GM12878 (cell line): ENCODE measurements around the gene DNAJB4. TPM values are rescaled to one million over a fixed set of nuclear protein-coding genes. Genes with fewer than 3 reads are reported as not detected.
"Not testable (repeated sequence)": the region's sequence is repeated elsewhere in the genome, so short reads cannot be mapped to it uniquely, and the experiment has no call there.

Experiments
- ATAC-seq: fragments of 200-7000 bp; cut with Tn5 transposase; 3 replicates; pipeline ENCODE4 v1.9.1; 2020; ENCODE audit warnings: mild to moderate bottlenecking, moderate library complexity
- BruUV-seq: library from RNA; stranded (reverse); fragments of 400-500 nt; replicated peaks from 2 replicates; lab custom pipeline; 2021; lab: Mats Ljungman, UMichigan
- CTCF ChIA-PET: fragments of 300-600 bp; sonication (Branson Sonifier 250); formaldehyde crosslinking; extraction: SDS; loops from one replicate; lab custom pipeline; 2021; ENCODE audit warnings: inconsistent platforms; lab: Yijun Ruan, JAX
- POLR2A ChIA-PET: fragments of 350-600 bp; formaldehyde crosslinking; extraction: SDS; loops from one replicate; lab custom pipeline; 2021; ENCODE audit warnings: inconsistent platforms; lab: Charles Lee
- RAD21 ChIA-PET: fragments of 300-600 bp; sonication (Branson Sonifier 250); formaldehyde crosslinking; loops from one replicate; lab custom pipeline; 2023; ENCODE audit warnings: antibody characterized with exemption; ENCODE audit not compliant: unreplicated experiment; lab: Charles Lee
- SMC1A ChIA-PET: fragments of 300-600 bp; sonication (Branson Sonifier 250); formaldehyde crosslinking; loops from one replicate; lab custom pipeline; 2023; ENCODE audit not compliant: unreplicated experiment, uncharacterized antibody; lab: Charles Lee
- DNase-seq: peaks from one replicate; pipeline ENCODE4 v3.0.0-alpha.2; 2011; ENCODE audit warnings: low read depth, low spot score
- FAIRE-seq: peaks from 3 replicates; lab custom pipeline; 2011; peaks lifted over from hg19 to GRCh38; lab: Jason Lieb, UNC
- H2AFZ ChIP-seq: 2 replicates; pipeline ENCODE4 v1.6.0; 2011; ENCODE audit warnings: low read depth, low read length, control low read depth; ENCODE audit not compliant: control insufficient read depth
- H3K27ac ChIP-seq: 2 replicates; pipeline ENCODE4 v1.5.1; 2011; ENCODE audit warnings: control low read depth; ENCODE audit not compliant: control insufficient read depth, insufficient read depth
- H3K27me3 ChIP-seq, 2 experiments: replicated peaks in 1 of 2; 2 replicates each; pipeline versions ENCODE4 v1.6.0 to v1.6.1; 2011; ENCODE audit warnings: low read length in 1 of 2; ENCODE audit not compliant: control insufficient read depth in 2 of 2, insufficient read depth in 2 of 2
- H3K36me3 ChIP-seq, 2 experiments: 2 replicates each; pipeline ENCODE4 v1.5.1; 2011; ENCODE audit warnings: low read length in 1 of 2; ENCODE audit not compliant: control insufficient read depth in 2 of 2, insufficient read depth in 2 of 2
- H3K4me1 ChIP-seq: 2 replicates; pipeline ENCODE4 v1.6.1; 2011; ENCODE audit warnings: mild to moderate bottlenecking, low read length, moderate library complexity, mixed read lengths; ENCODE audit not compliant: control insufficient read depth, insufficient read depth
- H3K4me2 ChIP-seq: 2 replicates; pipeline ENCODE4 v1.6.0; 2011; ENCODE audit warnings: control low read depth; ENCODE audit not compliant: control insufficient read depth, insufficient read depth
- H3K4me3 ChIP-seq: fragments of 200-600 bp; sonication (generic); 2 replicates; pipeline ENCODE4 v1.5.1; 2016
- H3K79me2 ChIP-seq: 2 replicates; pipeline ENCODE4 v1.6.0; 2011; ENCODE audit warnings: low read length; ENCODE audit not compliant: control insufficient read depth, insufficient read depth
- H3K9ac ChIP-seq: 2 replicates; pipeline ENCODE4 v1.8.0; 2011; ENCODE audit warnings: low read length, control low read depth, mixed read lengths; ENCODE audit not compliant: control insufficient read depth, insufficient read depth
- H3K9me3 ChIP-seq: replicated peaks from 3 replicates; pipeline ENCODE4 v1.5.1; 2011; ENCODE audit warnings: mild to moderate bottlenecking, low read length; ENCODE audit not compliant: control insufficient read depth, insufficient read depth
- H4K20me1 ChIP-seq: 2 replicates; pipeline ENCODE4 v1.6.0; 2011; ENCODE audit not compliant: control insufficient read depth, insufficient read depth
- CREM ChIP-seq: IDR thresholded peaks from 2 replicates; pipeline ENCODE4 v1.6.1; 2014; ENCODE audit warnings: antibody characterized with exemption, low read depth
- HCFC1 ChIP-seq: fragments of 150-350 bp; IDR thresholded peaks from 2 replicates; pipeline ENCODE4 v1.6.1; 2014; ENCODE audit warnings: low read length
- ZNF24 ChIP-seq: fragments of 450-650 bp; IDR thresholded peaks from 2 replicates; pipeline ENCODE4 v1.6.1; 2017; ENCODE audit warnings: antibody characterized with exemption, mild to moderate bottlenecking
- WGBS: methylation state at CpG from one replicate; pipeline ENCODE4 v1.1.6; 2016; ENCODE audit warnings: low lambda C conversion rate; ENCODE audit not compliant: insufficient replicate concordance, insufficient coverage; ENCODE audit errors: missing lambda C conversion rate; 5-methylcytosine and 5-hydroxymethylcytosine counted together
- in situ Hi-C: fragments of 300-500 bp; cut with MboI; formaldehyde crosslinking; loops from 9 replicates; pipeline ENCODE4 v1.14.3; 2018; ENCODE audit warnings: mixed read lengths
- intact Hi-C: fragments of 100-400 bp; cut with micrococcal nuclease; formaldehyde crosslinking; loops from one replicate; pipeline ENCODE4 v1.14.2; 2022; ENCODE audit not compliant: unreplicated experiment
- polyA plus RNA-seq, 11 experiments: library from polyadenylated mRNA; depleted of rRNA in 4 of 11; unstranded in 6 of 11; stranded (reverse) in 5 of 11; fragments of >200 nt; fragmentation: Nextera tagmentation in 4 of 11; fragmentation: Illumina TruSeq in 1 of 11; extraction: Ambion mirVana in 4 of 11; extraction: Trizol in 1 of 11; gene quantifications; 1 replicate in 1 of 11; 2 replicates in 10 of 11; pipeline versions ENCODE4 v1.2.1 to v1.2.3, GENCODE V29; 2011 to 2016; ENCODE audit warnings: inconsistent platforms in 2 of 11, missing spikeins in 2 of 11, low read depth in 1 of 11
- total RNA-seq, 4 experiments: library from RNA; depleted of rRNA in 3 of 4; stranded (reverse); fragments of >200 nt in 3 of 4; fragmentation: Illumina TruSeq in 1 of 4; extraction: Trizol in 1 of 4; gene quantifications; 2 replicates each; pipeline versions ENCODE4 v1.2.1 to v1.2.3, GENCODE V29; 2013 to 2021

The DNAJB4 gene
- total and polyA plus RNA-seq, 10 of the 15 experiments (the other 5 are each of a cell fraction or from before 2014, with no cell fraction given): 3.8 to 10.5 (median 6.6) TPM

DNA sequence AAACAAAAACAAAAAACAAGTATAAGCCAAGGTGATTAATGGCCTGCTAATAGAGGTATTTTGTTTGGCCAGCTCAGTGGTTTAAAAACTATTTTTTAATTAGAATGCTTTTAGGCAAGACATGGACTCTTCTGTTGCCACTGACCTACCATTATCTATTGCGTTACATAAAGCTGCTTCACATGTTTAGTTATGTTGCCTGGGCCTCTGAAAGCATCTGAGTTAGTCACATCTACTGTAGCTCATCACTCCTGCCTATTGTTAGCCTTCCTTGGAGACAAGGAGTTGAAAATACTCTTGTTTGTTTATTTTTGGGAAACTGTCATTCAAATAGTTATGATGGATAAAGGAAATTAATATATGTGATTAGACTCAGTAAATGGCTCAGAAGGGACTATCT, 14.3 kb downstream of the DNAJB4 start:
- TF ChIP-seq HCFC1: no peak
- no peak for TF ChIP-seq CREM
- TF ChIP-seq ZNF24: no peak
- CTCF ChIA-PET: interaction anchor here (0.8 to 1.5 kb wide), 3 partner anchors 24 to 127 kb away, joined by 3 to 4 read pairs (median 4); no protein-coding TSS in a partner anchor
- SMC1A ChIA-PET: interaction anchor here (0.8 to 2.0 kb wide), 5 partner anchors 9 to 33 kb away, joined by 3 to 8 read pairs (median 4); partner anchors contain the start of gene DNAJB4

DNA sequence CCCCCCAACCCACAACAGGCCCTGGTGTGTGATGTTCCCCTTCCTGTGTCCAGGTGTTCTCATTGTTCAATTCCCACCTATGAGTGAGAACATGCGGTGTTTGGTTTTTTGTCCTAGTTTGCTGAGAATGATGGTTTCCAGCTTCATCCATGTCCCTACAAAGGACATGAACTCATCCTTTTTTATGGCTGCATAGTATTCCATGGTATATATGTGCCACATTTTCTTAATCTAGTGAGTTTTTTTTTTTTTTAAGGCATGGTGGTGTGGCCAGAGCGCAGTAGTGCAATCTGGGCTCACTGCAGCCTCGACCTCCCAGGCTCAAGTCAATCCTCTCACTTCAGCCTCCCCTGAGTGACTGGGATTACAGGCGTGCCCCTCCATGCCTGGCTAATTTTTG, 16.4 kb downstream of the DNAJB4 start:
- H2AFZ ChIP-seq, ATAC-seq, H4K20me1 ChIP-seq, H3K27ac ChIP-seq, in situ Hi-C loops, H3K4me1 ChIP-seq, H3K4me2 ChIP-seq, FAIRE-seq, POLR2A ChIA-PET, H3K4me3 ChIP-seq, SMC1A ChIA-PET, RAD21 ChIA-PET, DNase-seq, BruUV-seq, CTCF ChIA-PET, H3K36me3 ChIP-seq, H3K27me3 ChIP-seq, H3K79me2 ChIP-seq, H3K9me3 ChIP-seq, H3K9ac ChIP-seq: not testable (repeated sequence)
- WGBS: 50% methylated on average over 4 of the region's 4 CpGs
- intact Hi-C loops: loop anchor here (5.0 kb wide), 1 partner anchor 36 kb away; no protein-coding TSS in a partner anchor

More for the DNA sequence above, 14.3 kb downstream of the DNAJB4 start:
- no peak overlapping the region for H3K4me2 ChIP-seq
- in situ Hi-C loops: no loop called here
- H3K27ac ChIP-seq: no peak overlapping the region
- BruUV-seq: no TSS peak
- DNase-seq: no peak
- RAD21 ChIA-PET: no interaction called here
- H3K4me1 ChIP-seq: no peaks in the 10 kb centered on the region
- no peak overlapping the region for H3K9ac ChIP-seq
- no peaks in the 10 kb centered on the region for H3K79me2 ChIP-seq
- 91% methylated on average over 1 of the region's 1 CpG for WGBS
- FAIRE-seq: no peak
- intact Hi-C loops: no loop called here
- no peak overlapping the region for H3K4me3 ChIP-seq
- no peak overlapping the region for H2AFZ ChIP-seq
- no peaks in the 10 kb centered on the region; the same call in 2 of the 3 replicates for H3K9me3 ChIP-seq
- peaks cover 0 to 5% of the 10 kb centered on the region in 2 experiments; a peak in 1 of 4 replicates for H3K36me3 ChIP-seq
- H4K20me1 ChIP-seq: no peaks in the 10 kb centered on the region
- peak; percentile 22; the same call in 2 of the 3 replicates for ATAC-seq
- POLR2A ChIA-PET: interaction anchor here (0.7 to 1.4 kb wide), 5 partner anchors 9 to 279 kb away, joined by 3 to 6 read pairs (median 3); partner anchors contain the start of gene DNAJB4
- no peaks in the 10 kb centered on the region for H3K27me3 ChIP-seq
